ENCODE measurements around the gene HACD1. TPM values are rescaled to one million over a fixed set of nuclear protein-coding genes. Genes with fewer than 3 reads are reported as not detected.

HACD1 gene
- total and polyA plus RNA-seq, 2 donors (not counting 3 experiments of a cell fraction or from before 2014, with no cell fraction given) = 17.4 to 25.2 TPM

GRCh38 chr10:17655009-17655408, 37.8 kb upstream of the HACD1 start:
- FAIRE-seq = no peak
- Histone ChIP-seq H3K9me3 (replicated peaks; ENCODE audit: control insufficient read depth, insufficient read depth, low read length) (no peaks in the 10 kb centered on the region), H4K20me1 (replicated peaks; ENCODE audit: control insufficient read depth, extremely low read depth, insufficient read depth, low read length) (peaks cover 6% of the 10 kb centered on the region), H3K4me1 (ENCODE audit: control insufficient read depth, extremely low read depth, insufficient read depth, low read length) (peaks cover 14% of the 10 kb centered on the region), H3K27ac (ENCODE audit: insufficient read depth, low read depth, low read length) (no peak overlapping the region), H3K79me2 (ENCODE audit: control insufficient read depth, insufficient read depth, low read length) (peaks cover 88% of the 10 kb centered on the region), H3K4me3 (replicated peaks in 1 of 3; ENCODE audit: insufficient read depth in 1 of 3, low read depth in 1 of 3, low read length in 3 of 3) (no peak overlapping the region), H2AFZ (ENCODE audit: low read depth, low read length) (no peak overlapping the region), H3K4me2 (ENCODE audit: insufficient read depth, low read length) (no peak overlapping the region), H3K9ac (replicated peaks; ENCODE audit: extremely low read depth, insufficient read depth, low read length) (no peak overlapping the region), H3K27me3 (ENCODE audit: control insufficient read depth in 2 of 2, insufficient read depth in 2 of 2, low read length in 2 of 2) (no peaks in the 10 kb centered on the region), H3K9me1 (replicated peaks; ENCODE audit: control insufficient read depth, extremely low read depth, insufficient read depth, low read length) (no peaks in the 10 kb centered on the region), H3K36me3 (ENCODE audit: control insufficient read depth in 2 of 2, extremely low read depth in 1 of 2, insufficient read depth in 2 of 2, low read length in 2 of 2) (peaks cover 0 to 2% of the 10 kb centered on the region in 2 experiments)
- intact Hi-C loops (cut with micrococcal nuclease) (no loop called here), dilution Hi-C loops (cut with MboI; ENCODE audit: extremely low pct_ligation_motif_present, low sequenced_read_pairs) (no loop called here)
- BruUV-seq (replicated peaks) = no TSS peak
- ChIA-PET POLR2A (no interaction called here), CTCF (interaction anchor here (1.0 to 1.1 kb wide), 2 partner anchors 8 to 10 kb away, joined by 4 read pairs; no protein-coding TSS in a partner anchor)
- no peak for TF ChIP-seq EZH2 (IDR thresholded peaks at IDR 0.05; ENCODE audit: borderline replicate concordance, low read depth, low read length, severe bottlenecking)
- no peak for TF ChIP-seq MAX (IDR thresholded peaks at IDR 0.05; ENCODE audit: insufficient read depth, insufficient read length)
- no peak for TF ChIP-seq POLR2A (IDR thresholded peaks at IDR 0.05; ENCODE audit: low read depth, low read length)
- no peak for TF ChIP-seq MYC (IDR thresholded peaks at IDR 0.05; ENCODE audit: low read depth, low read length)
- TF ChIP-seq GATA2 (IDR thresholded peaks at IDR 0.05; ENCODE audit: insufficient read depth, insufficient read length, low read depth, low read length) = no peak
- no peak for TF ChIP-seq POLR2AphosphoS5 (IDR thresholded peaks at IDR 0.05; ENCODE audit: insufficient read depth, low read depth, low read length)
- TF ChIP-seq CTCF (IDR thresholded peaks at IDR 0.05; ENCODE audit: extremely low read depth in 1 of 2, insufficient read depth in 1 of 2, low read depth in 1 of 2, low read length in 2 of 2) = no peak
- TF ChIP-seq JUN (IDR thresholded peaks at IDR 0.05; ENCODE audit: borderline replicate concordance, insufficient read depth, insufficient read length, low read depth) = no peak
- no peak for TF ChIP-seq FOS (IDR thresholded peaks at IDR 0.05; ENCODE audit: borderline replicate concordance, insufficient read depth, low read length)
- no peak for DNase-seq (ENCODE audit: low read depth, low spot score)

Measured in endothelial cell of umbilical vein (primary cell).